COLO829 (cell line): ENCODE measurements around the gene ABR.

Experiments used
- DNase-seq: peaks from one replicate; pipeline ENCODE4 v3.0.0; 2012; ENCODE audit warnings: low spot score

The ABR gene

GRCh38 chr17:1179818-1180742 lies at the start of gene ABR:
TSS of gene ABR (minus strand) at chr17:1179981. CDS start at chr17:1179727, 254 bp downstream.
- peak; percentile 25 for DNase-seq

DNA sequence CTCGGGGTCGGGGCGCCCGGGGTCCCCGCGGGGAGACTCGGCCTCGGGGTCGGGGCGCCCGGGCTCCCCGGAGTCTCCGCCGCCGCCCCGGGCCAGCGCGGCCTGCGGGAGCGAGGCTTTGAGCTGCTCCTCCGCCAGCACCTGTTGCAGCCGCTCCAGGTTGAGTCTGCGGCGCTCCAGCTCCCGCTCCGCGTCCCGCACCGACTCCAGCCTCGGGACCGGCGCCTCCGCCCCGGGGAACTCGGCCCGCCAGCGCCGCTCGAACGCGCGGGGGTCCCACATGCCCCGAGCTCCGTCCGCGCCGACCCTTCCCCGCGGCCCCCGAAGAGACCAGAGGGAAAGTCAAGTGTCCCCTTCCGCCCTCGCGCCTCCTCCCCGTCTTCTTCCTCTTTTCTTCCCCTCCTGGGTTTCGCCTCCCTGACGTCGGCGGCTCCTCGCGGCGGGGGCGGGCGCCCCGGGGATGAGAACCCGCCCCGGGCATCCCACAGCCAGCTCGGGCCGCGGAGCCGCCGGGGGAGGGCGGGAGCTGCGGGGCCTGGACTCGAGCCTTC lies 49.6 kb upstream of the ABR start:
- no peak for DNase-seq

GRCh38 chr17:1228781-1229348 lies 49.1 kb upstream of the ABR start:
- DNase-seq, result no peak

GRCh38 chr17:1227917-1228780 lies 48.4 kb upstream of the ABR start:
- no peak for DNase-seq

- no peak for DNase-seq
These were observed 47.6 kb upstream of the ABR start for GRCh38 chr17:1227365-1227764.

- no peak for DNase-seq
These were observed 46.5 kb upstream of the ABR start for GRCh38 chr17:1226308-1226707.

DNA sequence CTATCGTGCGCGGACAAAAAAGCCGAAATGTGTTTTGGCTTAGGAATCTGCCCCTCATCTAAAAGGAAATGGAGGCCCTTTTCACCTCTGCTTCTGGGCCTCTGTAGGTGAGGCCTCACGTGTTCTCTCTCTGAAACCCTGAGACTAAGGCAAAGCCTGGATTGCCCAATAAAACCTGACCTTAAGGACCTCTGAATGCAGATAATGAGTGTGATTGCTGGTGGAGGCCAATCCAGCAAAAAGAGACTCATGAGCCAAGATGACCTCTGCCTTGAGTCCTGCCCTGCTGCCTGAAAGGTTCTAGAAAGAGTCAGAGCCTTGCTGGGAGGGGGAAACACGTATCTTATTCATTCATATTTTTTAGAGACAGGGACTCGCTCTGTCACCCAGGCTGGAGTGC lies 44.5 kb upstream of the ABR start:
- no peak for DNase-seq

DNA sequence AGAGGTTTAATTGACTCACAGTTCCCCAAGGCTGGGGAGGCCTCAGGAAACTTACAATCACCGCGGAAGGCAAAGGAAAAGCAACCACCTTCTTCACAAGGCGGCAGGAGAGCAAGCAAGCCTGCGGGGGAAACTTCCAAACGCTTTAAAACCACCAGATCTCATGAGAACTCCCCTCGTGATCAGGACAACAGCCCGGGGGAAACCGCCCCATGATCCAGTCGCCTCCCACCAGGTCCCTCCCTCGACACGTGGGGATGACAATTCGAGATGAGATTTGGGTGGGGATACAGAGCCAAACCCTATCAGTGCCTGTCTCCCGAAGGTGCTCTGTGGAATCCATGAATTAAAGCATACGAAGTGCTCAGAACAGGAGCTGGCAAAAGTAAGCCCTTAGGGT lies 43.9 kb upstream of the ABR start:
- no peak for DNase-seq

- no peak for DNase-seq
These were observed 42.5 kb upstream of the ABR start for GRCh38 chr17:1222321-1222720.

DNA sequence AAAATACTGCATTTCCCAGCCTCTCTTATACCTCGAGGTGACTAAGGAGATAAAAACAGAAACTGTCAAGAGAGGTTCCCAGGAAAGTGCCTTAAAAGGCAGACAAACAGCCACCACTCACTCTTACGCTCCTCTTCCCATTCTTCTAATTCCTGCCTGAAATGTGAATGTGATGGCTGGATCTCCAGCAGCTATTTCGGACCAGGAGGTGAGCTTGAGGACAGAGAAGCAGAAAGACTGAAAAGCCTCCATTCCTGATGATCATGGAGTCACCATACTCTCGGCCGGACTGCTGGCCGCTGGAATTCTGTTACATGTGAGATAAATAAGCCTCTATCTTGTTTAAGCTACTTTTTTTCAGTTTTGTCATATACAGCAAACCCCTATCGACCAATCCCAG lies 41.4 kb upstream of the ABR start:
- no peak for DNase-seq

DNA sequence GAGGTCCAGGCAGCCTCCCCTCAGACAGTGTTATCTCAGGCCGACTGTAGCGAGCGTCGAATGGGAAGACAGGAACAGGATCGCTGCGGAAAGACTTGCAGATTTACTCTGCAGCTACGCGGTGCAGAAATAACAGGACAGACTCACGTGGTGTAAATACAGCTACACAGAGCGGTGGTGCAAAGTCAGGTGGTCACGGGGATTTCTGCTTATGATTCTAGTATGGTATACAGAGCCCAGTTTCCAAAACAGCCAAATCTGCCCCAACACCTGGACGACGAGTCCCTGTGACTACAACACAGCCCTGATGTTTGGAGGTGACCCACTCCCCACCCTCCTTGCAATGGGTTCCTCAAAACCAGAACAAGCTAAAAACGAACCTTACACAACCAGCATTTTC lies 40.6 kb upstream of the ABR start:
- DNase-seq, result no peak

GRCh38 chr17:1217089-1217385 lies 37.3 kb upstream of the ABR start:
- no peak for DNase-seq

GRCh38 chr17:1216217-1217088 lies 36.7 kb upstream of the ABR start:
- DNase-seq, result no peak

GRCh38 chr17:1212946-1213345 lies 33.2 kb upstream of the ABR start:
- no peak for DNase-seq

GRCh38 chr17:1211287-1211686 lies 31.5 kb upstream of the ABR start:
- no peak for DNase-seq

DNA sequence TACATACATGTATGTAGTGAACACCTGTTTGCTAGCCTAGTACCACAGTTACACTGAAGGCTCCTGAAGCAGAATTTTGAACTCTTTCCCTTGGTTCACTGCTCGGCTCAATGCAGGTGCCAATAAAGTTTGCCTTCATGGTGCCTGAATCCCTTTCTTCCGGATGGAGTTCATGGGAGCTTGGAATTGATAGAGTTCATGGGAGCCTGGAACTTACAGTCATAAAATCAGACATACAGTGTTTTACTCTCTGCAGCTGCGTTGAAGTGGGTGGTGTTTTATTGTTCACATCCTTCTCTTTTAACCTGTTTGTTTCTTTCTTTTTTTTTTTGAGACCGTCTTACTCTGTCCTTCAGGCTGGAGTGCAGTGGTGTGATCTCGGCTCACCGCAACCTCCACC lies 29.2 kb upstream of the ABR start:
- no peak for DNase-seq

DNA sequence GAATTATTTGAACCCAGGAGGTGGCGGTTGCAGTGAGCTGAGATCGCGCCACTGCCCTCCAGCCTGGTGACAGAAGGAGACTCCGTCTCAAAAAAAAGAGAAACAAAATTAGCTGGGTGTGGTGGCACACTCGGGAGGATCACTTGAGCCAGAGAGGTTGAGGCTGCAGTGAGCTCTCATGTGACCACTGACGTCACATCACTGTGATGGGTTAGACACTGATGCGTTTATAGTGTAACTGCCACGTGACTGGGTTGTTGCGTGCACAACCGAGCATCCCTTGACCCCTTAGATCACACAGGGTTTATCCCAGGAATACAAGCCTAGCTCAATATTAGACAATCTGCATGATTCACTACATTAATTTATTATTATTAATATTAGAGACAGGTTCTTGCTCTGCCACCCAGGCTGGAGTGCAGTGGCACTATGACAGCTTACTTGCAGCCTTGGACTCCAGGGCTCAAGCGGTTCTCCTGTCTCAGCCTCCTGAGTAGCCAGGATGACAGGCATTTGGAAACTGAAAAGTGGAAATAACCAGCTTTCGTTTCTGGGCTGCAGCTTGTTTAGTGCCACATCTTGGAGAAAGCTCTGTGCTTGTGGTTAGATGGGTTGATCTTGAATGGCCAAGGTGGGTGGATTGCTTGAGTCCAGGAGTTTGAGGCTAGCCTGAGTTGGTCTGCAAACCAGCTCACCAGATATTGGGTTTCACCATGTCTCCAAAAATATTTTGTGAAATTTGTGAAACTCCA lies 26.4 kb upstream of the ABR start:
- no peak for DNase-seq

DNA sequence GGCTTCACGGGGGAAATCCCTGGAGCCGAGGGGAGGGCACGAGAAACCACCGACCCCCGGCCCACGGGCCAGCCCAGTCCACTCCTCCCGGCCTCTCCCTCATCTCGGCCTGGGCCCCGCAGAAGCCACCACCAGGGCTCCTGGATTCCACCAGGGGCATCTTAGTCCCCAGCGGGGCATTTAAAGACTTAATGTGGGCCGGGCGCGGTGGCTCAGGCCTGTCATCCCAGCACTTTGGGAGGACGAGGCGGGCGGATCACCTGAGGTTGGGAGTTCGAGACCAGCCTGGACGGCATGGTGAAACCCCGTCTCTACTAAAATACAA lies 24.1 kb upstream of the ABR start:
- DNase-seq, result no peak

DNA sequence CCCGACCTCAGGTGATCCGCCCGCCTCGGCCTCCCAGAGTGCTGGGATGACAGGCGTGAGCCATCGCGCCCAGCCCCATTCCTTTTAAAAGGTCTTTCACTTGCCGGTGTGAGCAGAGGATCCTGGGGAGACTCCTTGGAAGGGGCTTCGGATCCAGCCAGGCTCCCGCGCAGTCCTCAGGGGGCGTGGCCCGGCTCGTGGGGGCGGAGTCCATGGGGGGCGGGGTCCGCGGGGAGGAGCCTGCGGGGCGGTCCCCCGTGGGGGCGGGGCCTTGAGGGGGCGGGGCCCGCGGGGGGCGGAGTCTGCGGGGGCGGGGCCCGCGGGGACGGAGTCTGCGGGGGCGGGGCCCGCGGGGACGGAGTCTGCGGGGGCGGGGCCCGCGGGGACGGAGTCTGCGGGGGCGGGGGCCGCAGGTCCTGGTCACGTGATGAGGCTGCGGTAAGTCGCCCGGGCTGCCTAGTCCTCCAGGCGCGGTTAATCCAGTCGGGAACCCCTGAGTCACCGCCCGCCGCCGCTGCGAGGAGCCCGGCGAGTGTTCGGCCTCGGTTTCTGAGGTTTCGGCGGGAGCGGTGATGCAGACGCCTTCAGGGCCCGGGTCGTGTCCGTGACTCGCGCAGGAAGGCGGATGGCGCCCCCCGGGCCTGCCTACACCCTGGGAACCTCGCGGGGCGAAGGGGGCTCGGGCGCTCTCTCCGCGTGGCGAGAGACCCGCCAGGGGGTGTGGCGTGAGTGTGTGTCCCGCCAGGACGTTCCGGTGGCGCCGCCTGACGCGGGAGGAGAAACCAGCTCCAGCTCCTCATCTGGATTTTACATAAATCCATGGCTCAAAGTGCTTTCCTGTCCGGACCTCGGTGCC lies 23.6 kb upstream of the ABR start:
- DNase-seq, result peak; percentile 83

DNA sequence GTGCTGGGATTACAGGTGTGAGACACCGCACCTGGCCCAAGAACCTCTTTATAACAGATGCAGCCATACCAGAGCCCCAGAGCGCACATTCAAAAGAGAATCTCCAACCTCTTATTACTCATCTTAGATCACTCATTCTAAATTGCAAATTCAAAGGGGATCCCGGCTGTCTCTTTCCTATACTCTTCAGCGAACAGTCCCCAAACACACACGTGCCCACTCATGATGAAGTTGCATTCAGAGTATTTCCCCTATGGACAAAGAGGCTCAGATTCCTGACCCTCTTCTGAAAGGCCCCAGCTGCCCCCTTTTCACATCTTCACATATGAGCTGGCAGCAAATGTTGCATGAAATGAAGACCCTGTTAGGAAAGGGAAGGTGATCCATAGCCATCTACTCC lies 22.5 kb upstream of the ABR start:
- no peak for DNase-seq
